BJ (cell line): ENCODE measurements around the gene GRB14. TPM values are rescaled to one million over a fixed set of nuclear protein-coding genes. Genes with fewer than 3 reads are reported as not detected.

Experiments used
- CTCF ChIA-PET: fragments of 350-600 bp; formaldehyde crosslinking; extraction: SDS; loops from one replicate; lab custom pipeline; 2021; ENCODE audit warnings: antibody characterized with exemption, inconsistent platforms; lab: Yijun Ruan, JAX
- POLR2A ChIA-PET: fragments of 300-600 bp; sonication (Branson Sonifier 250); formaldehyde crosslinking; extraction: SDS; loops from one replicate; lab custom pipeline; 2021; ENCODE audit warnings: antibody characterized with exemption; lab: Charles Lee
- DNase-seq: peaks from one replicate; pipeline ENCODE4 v3.0.0-alpha.2; 2011; ENCODE audit warnings: low read depth
- H3K27me3 ChIP-seq: 2 replicates; pipeline ENCODE4 v1.6.0; 2011; ENCODE audit warnings: low read length; ENCODE audit not compliant: control insufficient read depth, insufficient read depth
- H3K36me3 ChIP-seq: 2 replicates; pipeline ENCODE4 v1.5.1; 2011; ENCODE audit warnings: low read length; ENCODE audit not compliant: control insufficient read depth, insufficient read depth
- H3K4me3 ChIP-seq: 2 replicates; pipeline ENCODE4 v1.5.1; 2011; ENCODE audit warnings: low read depth, mild to moderate bottlenecking, control low read depth, low read length
- CTCF ChIP-seq: IDR thresholded peaks from 2 replicates; pipeline ENCODE4 v1.5.1; 2011; ENCODE audit warnings: low read depth, mild to moderate bottlenecking, control low read depth, inconsistent platforms, low read length, moderate library complexity; ENCODE audit not compliant: insufficient read depth
- polyA plus RNA-seq: library from polyadenylated mRNA; depleted of rRNA; stranded (reverse); fragments of >200 nt; gene quantifications from 2 replicates; pipeline ENCODE4 v1.2.3, GENCODE V29; 2011

Gene GRB14
- polyA plus RNA-seq, 1 experiment = 0.29 TPM

- Histone ChIP-seq H3K4me3 (no peak overlapping the region), H3K36me3 (no peaks in the 10 kb centered on the region), H3K27me3 (no peaks in the 10 kb centered on the region)
- no peak for DNase-seq
- no peak for TF ChIP-seq CTCF
- ChIA-PET CTCF (interaction anchor here (1.2 kb wide), 1 partner anchor 9 kb away, joined by 5 read pairs; no protein-coding TSS in a partner anchor), POLR2A (no interaction called here)
Measured at GRCh38 chr2:164569378-164569777, 51.9 kb downstream of the GRB14 start.

DNA sequence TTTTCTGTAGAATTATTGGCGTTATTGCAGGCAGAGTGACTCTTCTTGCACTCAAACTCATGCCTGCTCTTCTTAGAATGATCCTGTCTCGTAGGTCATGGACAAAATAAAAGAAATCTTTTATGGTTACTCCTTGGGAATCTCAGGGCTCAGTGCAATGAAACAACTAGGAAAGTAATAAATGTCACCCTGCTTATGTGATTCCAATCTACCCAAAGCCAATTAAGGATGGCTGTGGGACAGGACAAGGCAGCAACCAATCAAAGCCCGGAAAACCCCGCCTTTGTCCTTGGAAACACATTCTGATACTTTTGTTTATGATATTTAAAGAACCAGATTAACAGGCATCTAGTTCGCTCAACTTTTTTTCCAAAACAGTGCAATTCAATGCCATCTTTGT is 53.0 kb downstream of the GRB14 start:
- Histone ChIP-seq H3K4me3 (no peak overlapping the region), H3K36me3 (no peaks in the 10 kb centered on the region), H3K27me3 (no peaks in the 10 kb centered on the region)
- no peak for TF ChIP-seq CTCF
- ChIA-PET CTCF (no interaction called here), POLR2A (no interaction called here)
- no peak for DNase-seq

- no peak for DNase-seq
- no peak for TF ChIP-seq CTCF
- Histone ChIP-seq H3K4me3 (no peak overlapping the region), H3K36me3 (no peaks in the 10 kb centered on the region), H3K27me3 (no peaks in the 10 kb centered on the region)
- POLR2A ChIA-PET = no interaction called here
- CTCF ChIA-PET = interaction anchor here (0.6 to 0.8 kb wide), 2 partner anchors 12 to 31 kb away, joined by 3 read pairs; no protein-coding TSS in a partner anchor
Measured at GRCh38 chr2:164567335-164567989, 53.8 kb downstream of the GRB14 start.

- TF ChIP-seq CTCF = no peak
- H3K36me3 ChIP-seq = no peaks in the 10 kb centered on the region
- no peaks in the 10 kb centered on the region for H3K27me3 ChIP-seq
- ChIA-PET CTCF (no interaction called here), POLR2A (no interaction called here)
- DNase-seq = no peak
- H3K4me3 ChIP-seq = no peak overlapping the region
Measured at GRCh38 chr2:164565359-164565758, 55.9 kb downstream of the GRB14 start.

GRCh38 chr2:164562666-164563065 is 58.6 kb downstream of the GRB14 start:
- no peak overlapping the region for H3K4me3 ChIP-seq
- DNase-seq = no peak
- ChIA-PET CTCF (no interaction called here), POLR2A (no interaction called here)
- no peaks in the 10 kb centered on the region for H3K36me3 ChIP-seq
- H3K27me3 ChIP-seq = no peaks in the 10 kb centered on the region
- TF ChIP-seq CTCF = no peak
